IPS DF 6.9 (cell line): Measurements from ENCODE around the gene ZNF609.
"Not testable (repeated sequence)": the region's sequence is repeated elsewhere in the genome, so short reads cannot be mapped to it uniquely, and the experiment has no call there.

Source experiments
- DNase-seq: peaks from one replicate; pipeline ENCODE4 v3.0.0-alpha.2; 2013; ENCODE audit warnings: low read depth, low spot score
- H3K27ac ChIP-seq: one replicate; pipeline ENCODE4 v1.5.1; 2013; ENCODE audit warnings: low read length, control low read depth
- H3K27me3 ChIP-seq: 2 replicates; pipeline ENCODE4 v1.6.1; 2013; ENCODE audit warnings: mild to moderate bottlenecking, low read length; ENCODE audit not compliant: control insufficient read depth, insufficient read depth
- H3K36me3 ChIP-seq: 2 replicates; pipeline ENCODE4 v1.6.1; 2013; ENCODE audit warnings: low read length; ENCODE audit not compliant: control insufficient read depth, insufficient read depth
- H3K4me1 ChIP-seq: 2 replicates; pipeline ENCODE4 v1.6.1; 2013; ENCODE audit warnings: low read length; ENCODE audit not compliant: control insufficient read depth, insufficient read depth
- H3K4me3 ChIP-seq: 2 replicates; pipeline ENCODE4 v1.5.1; 2013; ENCODE audit warnings: mild to moderate bottlenecking, low read length
- H3K9me3 ChIP-seq: 2 replicates; pipeline ENCODE4 v1.6.1; 2013; ENCODE audit warnings: low read length, inconsistent platforms; ENCODE audit not compliant: control insufficient read depth, insufficient read depth
- WGBS: extraction: QIAGEN DNeasy Blood & Tissue Kit; methylation state at CpG from one replicate; pipeline ENCODE4 v1.1.7; 2013; ENCODE audit warnings: mixed read lengths, missing lambda C conversion rate; ENCODE audit not compliant: insufficient read length, insufficient coverage; 5-methylcytosine and 5-hydroxymethylcytosine counted together

ZNF609 gene

DNA sequence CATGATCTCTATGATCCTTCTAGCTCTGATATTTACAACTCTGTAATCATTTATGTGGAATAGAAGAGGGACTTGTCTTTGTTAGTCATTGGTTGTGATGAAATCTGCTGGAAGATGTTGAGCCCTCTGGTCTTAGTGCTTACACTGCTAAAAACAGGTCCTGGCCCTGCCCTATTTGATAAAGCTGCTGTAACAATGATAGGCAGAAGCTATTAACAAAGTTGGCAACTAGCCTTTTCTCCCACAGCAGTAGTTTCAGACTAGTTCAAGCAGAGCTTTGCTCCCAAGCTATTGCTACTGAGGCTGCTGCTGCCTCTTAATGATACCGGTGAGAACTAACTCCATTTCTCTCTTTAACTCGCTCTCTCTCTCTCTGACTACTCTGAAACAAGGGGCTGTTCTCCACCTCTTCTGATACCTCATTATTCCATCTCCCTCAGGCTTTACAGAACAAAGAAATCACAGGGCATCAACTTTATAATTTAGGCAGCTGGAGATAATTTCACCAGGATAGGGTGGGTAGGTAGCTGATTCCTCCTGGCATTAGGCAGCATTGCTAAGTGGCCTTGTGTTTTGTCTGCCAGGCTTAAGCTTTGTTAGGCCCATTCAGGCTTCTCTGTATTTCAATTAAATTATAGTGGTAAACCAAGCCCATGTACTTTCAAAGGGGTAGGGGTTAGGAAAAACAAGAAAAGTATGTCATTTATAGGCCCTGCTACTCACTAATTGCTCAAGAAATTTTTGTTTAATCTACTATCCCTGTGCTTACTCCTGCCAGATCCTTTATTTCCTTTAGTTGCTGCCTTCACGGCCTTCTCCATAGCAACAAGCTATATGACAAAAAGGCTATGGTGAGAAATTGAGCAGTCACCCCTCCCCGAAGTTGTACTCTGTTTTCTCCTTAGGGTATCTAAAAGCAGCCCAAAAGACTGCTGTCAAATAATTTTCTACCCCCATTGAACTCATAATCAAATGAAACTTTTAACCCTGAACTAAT, 175.4 kb downstream of the ZNF609 start:
- H3K4me1 ChIP-seq = peaks cover 4% of the 10 kb centered on the region; the same call in 1 of the 2 replicates
- no peaks in the 10 kb centered on the region for H3K9me3 ChIP-seq
- no peaks in the 10 kb centered on the region for H3K36me3 ChIP-seq
- WGBS = no CpG with 5 or more reads among the region's 4 CpGs
- H3K27me3 ChIP-seq = no peaks in the 10 kb centered on the region
- no peak for DNase-seq
- no peak overlapping the region for H3K4me3 ChIP-seq
- H3K27ac ChIP-seq = no peak overlapping the region

- Histone ChIP-seq H3K9me3 (no peaks in the 10 kb centered on the region), H3K4me1 (peaks cover 4% of the 10 kb centered on the region; the same call in 1 of the 2 replicates), H3K27ac (no peak overlapping the region), H3K36me3 (no peaks in the 10 kb centered on the region), H3K4me3 (no peak overlapping the region), H3K27me3 (no peaks in the 10 kb centered on the region)
- WGBS = no CpG with 5 or more reads among the region's 3 CpGs
- no peak for DNase-seq
These were observed 176.2 kb downstream of the ZNF609 start for GRCh38 chr15:64636556-64636955.

DNA sequence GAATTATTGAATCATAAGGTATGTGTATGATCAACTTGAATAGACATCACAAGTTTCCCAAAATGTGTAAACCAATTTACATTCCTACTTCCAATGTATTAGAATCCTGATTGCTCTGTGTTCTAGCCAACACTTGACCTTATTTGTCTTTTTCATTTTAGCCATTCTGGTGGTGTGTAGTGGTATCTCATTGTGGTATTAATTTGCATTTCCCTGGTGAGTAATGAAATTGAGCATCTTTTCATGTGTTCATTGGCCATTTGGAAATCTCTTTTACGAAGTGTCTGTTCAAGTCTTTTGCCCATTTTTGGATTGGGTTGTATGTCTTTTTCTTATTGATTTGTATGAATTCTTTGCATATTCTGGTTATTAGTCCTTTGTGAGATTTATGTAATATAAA, 177.0 kb downstream of the ZNF609 start:
- no peak overlapping the region for H3K27ac ChIP-seq
- no peaks in the 10 kb centered on the region for H3K36me3 ChIP-seq
- no peak overlapping the region for H3K4me3 ChIP-seq
- no peaks in the 10 kb centered on the region for H3K27me3 ChIP-seq
- no CpG with 5 or more reads among the region's 1 CpG for WGBS
- no peak for DNase-seq
- no peaks in the 10 kb centered on the region for H3K9me3 ChIP-seq
- H3K4me1 ChIP-seq = peaks cover 4% of the 10 kb centered on the region; the same call in 1 of the 2 replicates

GRCh38 chr15:64639744-64640143, 179.4 kb downstream of the ZNF609 start:
- not testable (repeated sequence) for H3K4me3 ChIP-seq, H3K27me3 ChIP-seq, H3K36me3 ChIP-seq, H3K4me1 ChIP-seq, H3K9me3 ChIP-seq, DNase-seq, H3K27ac ChIP-seq
- no CpG with 5 or more reads among the region's 4 CpGs for WGBS

DNA sequence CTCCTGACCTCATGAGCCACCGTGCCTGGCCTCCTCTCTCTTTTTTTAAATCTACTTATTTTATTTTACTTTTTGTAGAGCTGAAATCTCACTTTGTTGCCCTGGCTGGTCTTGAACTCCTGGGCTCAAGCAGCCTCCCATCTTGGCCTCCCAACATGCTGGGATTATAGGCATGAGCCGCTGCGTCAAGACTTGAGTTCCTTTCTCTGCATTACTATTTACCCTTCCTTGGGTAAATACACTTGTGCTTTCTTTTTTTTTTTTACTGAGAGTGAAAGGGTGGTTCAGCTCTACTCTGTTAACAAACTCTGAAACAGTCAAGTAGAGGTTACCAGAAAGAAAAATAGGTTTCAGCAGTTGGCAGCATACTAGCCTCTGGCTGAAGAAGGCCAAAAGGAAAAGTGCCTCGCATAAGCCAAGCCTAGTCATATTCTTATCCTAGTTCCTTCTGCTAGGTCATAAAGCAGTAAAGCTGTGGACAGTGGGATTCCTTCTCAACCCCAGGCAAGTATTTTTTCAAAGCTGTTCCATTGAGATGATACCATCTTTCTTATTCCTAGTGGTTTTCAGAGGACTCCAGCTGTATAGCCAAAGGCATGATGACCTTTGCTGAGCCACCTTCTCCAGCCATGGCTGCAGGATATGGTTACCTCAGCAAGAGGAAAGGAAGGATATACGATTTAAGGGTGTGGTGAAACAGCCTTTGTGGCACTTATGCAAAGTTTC, 179.9 kb downstream of the ZNF609 start:
- H3K4me3 ChIP-seq = no peak overlapping the region
- H3K27ac ChIP-seq = no peak overlapping the region
- H3K27me3 ChIP-seq = no peaks in the 10 kb centered on the region
- H3K36me3 ChIP-seq = no peaks in the 10 kb centered on the region
- no peak for DNase-seq
- H3K4me1 ChIP-seq = peaks cover 1% of the 10 kb centered on the region
- no CpG with 5 or more reads among the region's 5 CpGs for WGBS
- H3K9me3 ChIP-seq = no peaks in the 10 kb centered on the region

GRCh38 chr15:64642875-64643274, 182.5 kb downstream of the ZNF609 start:
- Histone ChIP-seq H3K9me3 (no peaks in the 10 kb centered on the region), H3K4me3 (no peak overlapping the region), H3K36me3 (no peaks in the 10 kb centered on the region), H3K4me1 (peaks cover 1% of the 10 kb centered on the region), H3K27ac (no peak overlapping the region), H3K27me3 (no peaks in the 10 kb centered on the region)
- no CpG with 5 or more reads among the region's 3 CpGs for WGBS
- no peak for DNase-seq

DNA sequence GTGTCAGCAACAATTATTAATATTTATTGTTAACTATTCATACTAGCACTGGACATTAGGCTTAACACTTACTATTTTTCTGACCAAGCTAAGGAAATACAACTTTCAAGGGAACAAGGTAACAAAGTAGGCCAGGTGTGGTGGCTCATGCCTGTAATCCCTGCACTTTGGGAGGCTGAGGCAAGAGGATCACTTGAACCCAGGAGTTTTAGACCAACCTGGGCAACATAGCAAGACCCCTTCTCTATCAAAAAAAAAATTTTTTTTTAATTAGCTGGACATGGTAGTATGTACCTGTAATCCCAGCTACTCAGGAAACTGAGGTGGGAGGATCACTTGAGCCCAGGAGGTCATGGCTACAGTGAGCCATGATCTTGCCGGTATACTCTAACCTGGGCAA, 183.3 kb downstream of the ZNF609 start:
- Histone ChIP-seq H3K27me3 (no peaks in the 10 kb centered on the region), H3K9me3 (no peaks in the 10 kb centered on the region), H3K4me1 (peaks cover 1% of the 10 kb centered on the region), H3K4me3 (no peak overlapping the region), H3K27ac (no peak overlapping the region), H3K36me3 (no peaks in the 10 kb centered on the region)
- no CpG with 5 or more reads among the region's 1 CpG for WGBS
- DNase-seq = no peak

GRCh38 chr15:64644811-64645210, 184.4 kb downstream of the ZNF609 start:
- not testable (repeated sequence) for DNase-seq, H3K4me1 ChIP-seq, H3K4me3 ChIP-seq, H3K36me3 ChIP-seq, H3K27ac ChIP-seq, H3K27me3 ChIP-seq, H3K9me3 ChIP-seq

- Histone ChIP-seq H3K9me3 (no peaks in the 10 kb centered on the region), H3K27ac (no peak overlapping the region), H3K4me3 (no peak overlapping the region), H3K36me3 (no peaks in the 10 kb centered on the region), H3K27me3 (no peaks in the 10 kb centered on the region), H3K4me1 (no peaks in the 10 kb centered on the region; the same call in 1 of the 2 replicates)
- no CpG with 5 or more reads among the region's 1 CpG for WGBS
- DNase-seq = no peak
These were observed 185.6 kb downstream of the ZNF609 start for GRCh38 chr15:64645995-64646394.

DNA sequence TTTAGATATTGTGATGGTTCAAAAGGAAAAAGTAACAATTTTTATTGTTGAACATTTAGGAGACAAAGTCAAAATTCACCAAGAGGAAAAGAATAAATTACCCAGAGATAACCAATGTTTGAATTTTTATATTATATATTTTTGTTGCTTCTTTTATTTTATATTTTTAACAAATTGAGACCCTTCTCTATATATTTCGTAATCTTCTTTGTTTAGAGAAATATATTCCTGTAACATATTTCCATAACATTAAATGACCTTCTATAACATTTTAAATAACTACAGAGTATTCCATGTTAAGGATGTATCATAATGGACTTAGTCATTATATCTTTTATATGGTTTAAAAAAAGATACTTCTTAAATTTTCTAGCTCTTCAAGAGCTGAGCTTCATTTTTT, 187.0 kb downstream of the ZNF609 start:
- Histone ChIP-seq H3K27me3 (no peaks in the 10 kb centered on the region), H3K4me1 (peaks cover 2% of the 10 kb centered on the region), H3K36me3 (no peaks in the 10 kb centered on the region), H3K27ac (no peak overlapping the region), H3K4me3 (no peak overlapping the region), H3K9me3 (no peaks in the 10 kb centered on the region)
- no peak for DNase-seq
- WGBS = no CpG with 5 or more reads among the region's 1 CpG
